H9 (cell line): Measurements from ENCODE around the gene NDUFB1. TPM values are rescaled to one million over a fixed set of nuclear protein-coding genes. Genes with fewer than 3 reads are reported as not detected.
A peak's percentile ranks its signal among the peaks of the same experiment; 100 is the strongest.

ENCODE experiments used
- DNase-seq: peaks from one replicate; pipeline ENCODE4 v3.0.0-alpha.2; 2017
- H2AFZ ChIP-seq: one replicate; pipeline ENCODE4 v1.6.1; 2013; ENCODE audit warnings: mild to moderate bottlenecking, low read length, control low read depth, moderate library complexity
- H2AK5ac ChIP-seq: 2 replicates; pipeline ENCODE4 v1.6.1; 2013; ENCODE audit warnings: low read length, control low read depth, mixed read lengths; ENCODE audit not compliant: insufficient read length
- H2BK120ac ChIP-seq: one replicate; pipeline ENCODE4 v1.6.1; 2013; ENCODE audit warnings: low read depth, mild to moderate bottlenecking, low read length, control low read depth, inconsistent platforms; ENCODE audit not compliant: poor library complexity, severe bottlenecking
- H2BK12ac ChIP-seq: 2 replicates; pipeline ENCODE4 v1.6.1; 2013; ENCODE audit warnings: low read length, control low read depth, mixed read lengths, low read depth; ENCODE audit not compliant: insufficient read length
- H2BK15ac ChIP-seq: 2 replicates; pipeline ENCODE4 v1.6.1; 2013; ENCODE audit warnings: low read depth, low read length, control low read depth
- H2BK20ac ChIP-seq: one replicate; pipeline ENCODE4 v1.6.1; 2013; ENCODE audit warnings: low read depth, mild to moderate bottlenecking, low read length, control low read depth, inconsistent platforms; ENCODE audit not compliant: poor library complexity, severe bottlenecking
- H2BK5ac ChIP-seq: 2 replicates; pipeline ENCODE4 v1.6.1; 2013; ENCODE audit warnings: low read length, control low read depth, mixed read lengths; ENCODE audit not compliant: insufficient read length
- H3K14ac ChIP-seq: 2 replicates; pipeline ENCODE4 v1.6.1; 2013; ENCODE audit warnings: low read length, control low read depth; ENCODE audit not compliant: insufficient read depth
- H3K18ac ChIP-seq: 2 replicates; pipeline ENCODE4 v1.6.1; 2013; ENCODE audit warnings: low read depth, mild to moderate bottlenecking, mixed read lengths, low read length, control low read depth; ENCODE audit not compliant: insufficient read length
- H3K23ac ChIP-seq: 2 replicates; pipeline ENCODE4 v1.6.1; 2013; ENCODE audit warnings: low read length, control low read depth, mixed read lengths, low read depth; ENCODE audit not compliant: insufficient read length
- H3K23me2 ChIP-seq: 2 replicates; pipeline ENCODE4 v1.6.1; 2013; ENCODE audit warnings: low read depth, mild to moderate bottlenecking, mixed read lengths, low read length, control low read depth; ENCODE audit not compliant: insufficient read length, poor library complexity, severe bottlenecking
- H3K27ac ChIP-seq: 2 replicates; pipeline ENCODE4 v1.5.1; 2013; ENCODE audit warnings: low read length, control low read depth, mixed read lengths, low read depth; ENCODE audit not compliant: insufficient read length
- H3K27me3 ChIP-seq: 2 replicates; pipeline ENCODE4 v1.6.1; 2013; ENCODE audit warnings: low read length, control low read depth, inconsistent platforms; ENCODE audit not compliant: insufficient read depth
- H3K4ac ChIP-seq: 2 replicates; pipeline ENCODE4 v1.6.1; 2013; ENCODE audit warnings: low read depth, mild to moderate bottlenecking, control low read depth, inconsistent platforms, low read length, moderate library complexity
- H3K4me1 ChIP-seq: 2 replicates; pipeline ENCODE4 v1.6.1; 2013; ENCODE audit warnings: low read length, control low read depth, inconsistent platforms; ENCODE audit not compliant: insufficient read depth
- H3K4me2 ChIP-seq: 2 replicates; pipeline ENCODE4 v1.6.1; 2013; ENCODE audit warnings: low read length, control low read depth, mixed read lengths; ENCODE audit not compliant: insufficient read length, insufficient read depth
- H3K56ac ChIP-seq: 2 replicates; pipeline ENCODE4 v1.6.1; 2013; ENCODE audit warnings: low read depth, mild to moderate bottlenecking, mixed read lengths, low read length, control low read depth; ENCODE audit not compliant: insufficient read length
- H3K79me1 ChIP-seq: 2 replicates; pipeline ENCODE4 v1.6.1; 2013; ENCODE audit warnings: low read depth, mild to moderate bottlenecking, moderate library complexity, low read length, control low read depth, inconsistent platforms; ENCODE audit not compliant: insufficient read depth, poor library complexity, severe bottlenecking
- H3K79me2 ChIP-seq: 2 replicates; pipeline ENCODE4 v1.6.1; 2013; ENCODE audit warnings: low read length, control low read depth, inconsistent platforms; ENCODE audit not compliant: insufficient read depth
- H3K9ac ChIP-seq: 2 replicates; pipeline ENCODE4 v1.6.1; 2013; ENCODE audit warnings: low read length, control low read depth, mixed read lengths; ENCODE audit not compliant: insufficient read length; ENCODE audit errors: extremely low read depth
- H3K9me3 ChIP-seq: one replicate; pipeline ENCODE4 v1.6.1; 2013; ENCODE audit warnings: low read depth, low read length, inconsistent platforms; ENCODE audit not compliant: control insufficient read depth
- H3T11ph ChIP-seq: one replicate; pipeline ENCODE4 v1.6.1; 2013; ENCODE audit warnings: mild to moderate bottlenecking, low read length, control low read depth, inconsistent platforms
- H4K20me1 ChIP-seq: one replicate; pipeline ENCODE4 v1.6.1; 2013; ENCODE audit not compliant: control insufficient read depth, insufficient read length, insufficient read depth
- H4K5ac ChIP-seq: 2 replicates; pipeline ENCODE4 v1.6.1; 2013; ENCODE audit warnings: low read depth, mild to moderate bottlenecking, mixed read lengths, low read length, control low read depth; ENCODE audit not compliant: insufficient read length
- H4K8ac ChIP-seq: replicated peaks from 2 replicates; pipeline ENCODE4 v1.6.1; 2013; ENCODE audit warnings: low read length, control low read depth, mixed read lengths, low read depth; ENCODE audit not compliant: insufficient read length
- H4K91ac ChIP-seq: 2 replicates; pipeline ENCODE4 v1.6.1; 2013; ENCODE audit warnings: low read depth, mild to moderate bottlenecking, moderate library complexity, mixed read lengths, low read length, control low read depth; ENCODE audit not compliant: insufficient read length
- H3K27ac Mint-ChIP-seq, 3 experiments: 2 replicates in 2 of 3; 3 replicates in 1 of 3; pipeline ENCODE4 v1.8.0; 2020 to 2021; ENCODE audit warnings: mixed read lengths in 3 of 3, mild to moderate bottlenecking in 1 of 3, moderate library complexity in 1 of 3
- H3K27me3 Mint-ChIP-seq: 2 replicates; pipeline ENCODE4 v1.8.0; 2021; ENCODE audit warnings: low read depth, mild to moderate bottlenecking, moderate library complexity, mixed read lengths
- H3K36me3 Mint-ChIP-seq, 3 experiments: 2 replicates in 2 of 3; 3 replicates in 1 of 3; pipeline ENCODE4 v1.8.0; 2020 to 2021; ENCODE audit warnings: low read depth in 3 of 3, mixed read lengths in 3 of 3; ENCODE audit not compliant: insufficient read depth in 1 of 3
- H3K4me1 Mint-ChIP-seq, 2 experiments: 2 replicates each; pipeline ENCODE4 v1.8.0; 2020; ENCODE audit warnings: mixed read lengths in 2 of 2
- H3K4me3 Mint-ChIP-seq, 2 experiments: 2 replicates in 1 of 2; 3 replicates in 1 of 2; pipeline ENCODE4 v1.8.0; 2020 to 2021; ENCODE audit warnings: mild to moderate bottlenecking in 2 of 2, mixed read lengths in 2 of 2, moderate library complexity in 1 of 2
- H3K9me3 Mint-ChIP-seq, 2 experiments: 2 replicates in 1 of 2; 3 replicates in 1 of 2; pipeline ENCODE4 v1.8.0; 2020; ENCODE audit warnings: mild to moderate bottlenecking in 2 of 2, mixed read lengths in 2 of 2, moderate library complexity in 1 of 2
- WGBS: extraction: QIAGEN DNeasy Blood & Tissue Kit; methylation state at CpG from one replicate; pipeline ENCODE4 v1.1.7; 2013; ENCODE audit warnings: missing lambda C conversion rate, low lambda C conversion rate, mixed read lengths; ENCODE audit not compliant: insufficient read length; ENCODE audit errors: extremely low coverage; 5-methylcytosine and 5-hydroxymethylcytosine counted together
- total RNA-seq: library from RNA; stranded (reverse); gene quantifications from 2 replicates; pipeline ENCODE4 v1.2.1, GENCODE V29; 2021
- TF ChIP-seq, protein P1 (sequence below): fragments of 200-600 bp; sonication (generic); conservative IDR thresholded peaks from 3 replicates; pipeline ENCODE4 v1.8.0; 2021; ENCODE audit warnings: antibody characterized with exemption, mild to moderate bottlenecking

The NDUFB1 gene
- total RNA-seq, 1 experiment from 2014 or later = 153 TPM

DNA sequence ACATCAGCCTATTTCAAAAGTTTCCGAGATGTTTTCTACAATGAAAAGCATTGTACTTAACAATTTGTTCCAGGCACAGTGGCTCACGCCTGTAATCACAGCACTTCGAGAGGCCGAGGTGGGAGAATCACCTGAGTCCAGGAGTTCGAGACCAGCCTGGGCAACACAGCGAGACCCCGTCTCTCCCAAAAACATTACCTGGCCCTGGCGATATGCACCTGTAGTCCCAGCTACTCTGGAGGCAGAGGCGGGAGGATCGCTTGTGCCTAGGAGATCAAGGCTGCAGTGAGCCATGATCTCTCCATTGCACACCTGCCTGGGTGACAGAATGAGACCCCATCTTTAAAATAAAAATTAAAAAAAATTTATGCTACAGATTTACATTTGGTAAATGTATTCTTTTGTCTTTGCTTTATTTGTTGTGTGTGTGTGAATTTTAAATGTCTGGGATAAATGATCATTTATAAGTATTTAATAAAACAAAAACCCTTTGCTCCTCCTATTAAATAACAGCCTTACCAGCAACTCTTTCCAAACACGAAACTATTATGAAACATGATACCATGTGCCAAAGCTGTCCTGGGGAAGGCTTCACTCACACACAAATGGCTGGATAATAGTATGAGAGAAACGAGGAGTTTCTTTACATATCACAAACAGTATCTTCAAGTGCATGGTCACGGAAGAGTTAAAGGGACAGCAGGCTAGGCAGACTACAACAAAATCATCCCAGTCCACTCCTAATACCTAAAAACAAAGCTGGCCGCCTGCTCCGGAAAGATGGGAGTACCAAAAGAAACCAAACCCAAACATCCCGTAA lies 16.2 kb downstream of the NDUFB1 start:
- Histone ChIP-seq H2BK120ac (no peak overlapping the region), H3K4me1 (peaks cover 2% of the 10 kb centered on the region), H4K20me1 (no peaks in the 10 kb centered on the region), H2BK15ac (no peak overlapping the region), H2BK20ac (no peak overlapping the region), H3K56ac (no peak overlapping the region), H4K5ac (no peak overlapping the region), H3K18ac (no peak overlapping the region), H3K23ac (no peak overlapping the region), H3K79me2 (peaks cover 28% of the 10 kb centered on the region; the same call in 1 of the 2 replicates), H4K91ac (no peak overlapping the region), H2BK12ac (no peak overlapping the region), H2AK5ac (no peak overlapping the region), H3K79me1 (peaks cover 8% of the 10 kb centered on the region), H3K4ac (no peak overlapping the region), H4K8ac (no peak overlapping the region), H3K9ac (peak overlapping the region; percentile 67), H3K9me3 (no peaks in the 10 kb centered on the region), H3K23me2 (no peaks in the 10 kb centered on the region), H3K27ac (no peak overlapping the region), H2BK5ac (no peak overlapping the region), H3K4me2 (peak overlapping the region; percentile 89), H3T11ph (no peak overlapping the region), H3K27me3 (no peaks in the 10 kb centered on the region), H3K14ac (no peak overlapping the region), H2AFZ (no peak overlapping the region)
- no CpG with 5 or more reads among the region's 16 CpGs for WGBS
- DNase-seq = no peak
- TF ChIP-seq, protein P1, sequence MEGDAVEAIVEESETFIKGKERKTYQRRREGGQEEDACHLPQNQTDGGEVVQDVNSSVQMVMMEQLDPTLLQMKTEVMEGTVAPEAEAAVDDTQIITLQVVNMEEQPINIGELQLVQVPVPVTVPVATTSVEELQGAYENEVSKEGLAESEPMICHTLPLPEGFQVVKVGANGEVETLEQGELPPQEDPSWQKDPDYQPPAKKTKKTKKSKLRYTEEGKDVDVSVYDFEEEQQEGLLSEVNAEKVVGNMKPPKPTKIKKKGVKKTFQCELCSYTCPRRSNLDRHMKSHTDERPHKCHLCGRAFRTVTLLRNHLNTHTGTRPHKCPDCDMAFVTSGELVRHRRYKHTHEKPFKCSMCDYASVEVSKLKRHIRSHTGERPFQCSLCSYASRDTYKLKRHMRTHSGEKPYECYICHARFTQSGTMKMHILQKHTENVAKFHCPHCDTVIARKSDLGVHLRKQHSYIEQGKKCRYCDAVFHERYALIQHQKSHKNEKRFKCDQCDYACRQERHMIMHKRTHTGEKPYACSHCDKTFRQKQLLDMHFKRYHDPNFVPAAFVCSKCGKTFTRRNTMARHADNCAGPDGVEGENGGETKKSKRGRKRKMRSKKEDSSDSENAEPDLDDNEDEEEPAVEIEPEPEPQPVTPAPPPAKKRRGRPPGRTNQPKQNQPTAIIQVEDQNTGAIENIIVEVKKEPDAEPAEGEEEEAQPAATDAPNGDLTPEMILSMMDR = no peak
- Mint-ChIP-seq H3K9me3 (no peaks in the 10 kb centered on the region), H3K4me3 (peak overlapping the region; percentile 95 to 100), H3K27ac (peak overlapping the region; percentile 70 to 97 (median 95); a peak in 5 of 7 replicates), H3K36me3 (no peaks in the 10 kb centered on the region), H3K27me3 (no peaks in the 10 kb centered on the region), H3K4me1 (peaks cover 28 to 34% of the 10 kb centered on the region in 2 experiments)
